ENCODE results near the gene MEGF6.

DNA sequence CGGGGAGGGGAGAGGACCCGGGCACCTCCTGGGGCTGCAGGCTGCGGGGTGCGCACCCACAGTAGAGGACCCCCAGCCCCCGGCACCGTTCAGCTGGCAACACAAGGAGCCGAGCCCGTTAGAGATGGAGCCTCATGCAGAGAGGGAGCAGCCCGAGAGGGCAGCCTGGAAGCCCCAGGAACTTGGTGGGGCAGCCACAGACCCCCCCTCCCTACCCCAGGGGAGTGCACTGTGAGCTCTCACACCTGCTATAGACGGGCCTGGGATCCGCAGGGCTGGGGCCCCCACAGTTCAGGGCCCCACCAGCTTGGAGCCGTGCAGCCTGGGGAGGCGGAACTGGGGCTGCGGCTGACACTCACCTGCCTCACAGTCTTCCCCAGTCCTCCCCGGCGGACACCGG, 109.9 kb downstream of the MEGF6 start:
- TF ChIP-seq, protein P1, sequence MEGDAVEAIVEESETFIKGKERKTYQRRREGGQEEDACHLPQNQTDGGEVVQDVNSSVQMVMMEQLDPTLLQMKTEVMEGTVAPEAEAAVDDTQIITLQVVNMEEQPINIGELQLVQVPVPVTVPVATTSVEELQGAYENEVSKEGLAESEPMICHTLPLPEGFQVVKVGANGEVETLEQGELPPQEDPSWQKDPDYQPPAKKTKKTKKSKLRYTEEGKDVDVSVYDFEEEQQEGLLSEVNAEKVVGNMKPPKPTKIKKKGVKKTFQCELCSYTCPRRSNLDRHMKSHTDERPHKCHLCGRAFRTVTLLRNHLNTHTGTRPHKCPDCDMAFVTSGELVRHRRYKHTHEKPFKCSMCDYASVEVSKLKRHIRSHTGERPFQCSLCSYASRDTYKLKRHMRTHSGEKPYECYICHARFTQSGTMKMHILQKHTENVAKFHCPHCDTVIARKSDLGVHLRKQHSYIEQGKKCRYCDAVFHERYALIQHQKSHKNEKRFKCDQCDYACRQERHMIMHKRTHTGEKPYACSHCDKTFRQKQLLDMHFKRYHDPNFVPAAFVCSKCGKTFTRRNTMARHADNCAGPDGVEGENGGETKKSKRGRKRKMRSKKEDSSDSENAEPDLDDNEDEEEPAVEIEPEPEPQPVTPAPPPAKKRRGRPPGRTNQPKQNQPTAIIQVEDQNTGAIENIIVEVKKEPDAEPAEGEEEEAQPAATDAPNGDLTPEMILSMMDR (conservative IDR thresholded peaks at IDR 0.05) = no peak
- no peak for TF ChIP-seq EZH2 (IDR thresholded peaks at IDR 0.05; ENCODE audit: low read depth)

All from PC-9 (cell line).